Sigmoid colon (tissue), 7 donors: ENCODE results near the gene KIF26B. TPM values are rescaled to one million over a fixed set of nuclear protein-coding genes. Genes with fewer than 3 reads are reported as not detected.

Source experiments
- DNase-seq: peaks from one replicate; pipeline ENCODE4 v3.0.0-alpha.2; 2019
- H3K27ac ChIP-seq, 4 donors: fragments of 200-600 bp; sonication (generic); one replicate each; pipeline ENCODE4 v1.5.1; 2016 to 2019; ENCODE audit warnings: mild to moderate bottlenecking in 1 of 4
- H3K27me3 ChIP-seq, 3 donors: fragments of 200-600 bp; sonication (generic); one replicate each; pipeline ENCODE4 v1.5.1; 2019; ENCODE audit warnings: mild to moderate bottlenecking in 1 of 3
- H3K36me3 ChIP-seq, 4 donors: fragments of 200-600 bp; sonication (generic); one replicate each; pipeline ENCODE4 v1.5.1; 2016 to 2019
- H3K4me1 ChIP-seq, 4 donors: fragments of 200-600 bp; sonication (generic); one replicate each; pipeline ENCODE4 v1.5.1; 2017 to 2019
- H3K4me3 ChIP-seq, 4 donors: fragments of 200-600 bp; sonication (generic); one replicate each; pipeline ENCODE4 v1.5.1; 2017 to 2019; ENCODE audit warnings: mild to moderate bottlenecking in 2 of 4, moderate library complexity in 1 of 4
- H3K9me3 ChIP-seq, 4 donors: fragments of 200-600 bp in 3 of 4; sonication (generic) in 3 of 4; one replicate each; pipeline versions ENCODE4 v1.5.1 to v1.6.1; 2013 to 2019
- EP300 ChIP-seq, 4 donors: sonication (generic); formaldehyde crosslinking; IDR thresholded peaks; one replicate each; pipeline ENCODE4 v1.6.1; 2017; ENCODE audit warnings: antibody characterized with exemption in 4 of 4
- POLR2A ChIP-seq, 2 donors: fragments of 450-650 bp; IDR thresholded peaks; one replicate each; pipeline ENCODE4 v1.6.1; 2016; ENCODE audit warnings: antibody characterized with exemption in 2 of 2, mild to moderate bottlenecking in 2 of 2, moderate library complexity in 2 of 2
- POLR2AphosphoS5 ChIP-seq, 4 donors: sonication (generic); formaldehyde crosslinking; IDR thresholded peaks; one replicate each; pipeline ENCODE4 v1.6.1; 2017; ENCODE audit warnings: antibody characterized with exemption in 4 of 4
- WGBS, 2 donors: extraction: QIAGEN DNeasy Blood & Tissue Kit; methylation state at CpG; one replicate each; pipeline ENCODE4 v1.1.7; 2013; 5-methylcytosine and 5-hydroxymethylcytosine counted together
- intact Hi-C: fragments of 100-400 bp; cut with DNase I; formaldehyde crosslinking; loops from one replicate; pipeline ENCODE4 v1.15.1; 2023
- polyA plus RNA-seq, 3 donors: library from polyadenylated mRNA; stranded (reverse); fragments of 200-250 nt; gene quantifications; one replicate each; pipeline ENCODE4 v1.2.3, GENCODE V29; 2013
- total RNA-seq, 4 donors: library from RNA; depleted of rRNA; stranded (reverse); fragments of >200 nt; gene quantifications; one replicate each; pipeline ENCODE4 v1.1.0, GENCODE V29; 2016
- TF ChIP-seq, protein P1 (sequence below), 4 experiments: fragments of 450-650 bp in 3 of 4; fragments of 200-600 bp in 1 of 4; IDR thresholded peaks; one replicate each; pipeline ENCODE4 v1.5.1; 2016 to 2019; ENCODE audit warnings: antibody characterized with exemption in 4 of 4, mild to moderate bottlenecking in 3 of 4, moderate library complexity in 2 of 4
- donor health status: healthy with polysubstance abuse.
- donor health status: Bipolar disorder and iron deficiency.
- donor health status: healthy.

Gene KIF26B
- total and polyA plus RNA-seq, 7 donors, result under 0.01 to 5.5 (median 1.4) TPM; not detected in 1

DNA sequence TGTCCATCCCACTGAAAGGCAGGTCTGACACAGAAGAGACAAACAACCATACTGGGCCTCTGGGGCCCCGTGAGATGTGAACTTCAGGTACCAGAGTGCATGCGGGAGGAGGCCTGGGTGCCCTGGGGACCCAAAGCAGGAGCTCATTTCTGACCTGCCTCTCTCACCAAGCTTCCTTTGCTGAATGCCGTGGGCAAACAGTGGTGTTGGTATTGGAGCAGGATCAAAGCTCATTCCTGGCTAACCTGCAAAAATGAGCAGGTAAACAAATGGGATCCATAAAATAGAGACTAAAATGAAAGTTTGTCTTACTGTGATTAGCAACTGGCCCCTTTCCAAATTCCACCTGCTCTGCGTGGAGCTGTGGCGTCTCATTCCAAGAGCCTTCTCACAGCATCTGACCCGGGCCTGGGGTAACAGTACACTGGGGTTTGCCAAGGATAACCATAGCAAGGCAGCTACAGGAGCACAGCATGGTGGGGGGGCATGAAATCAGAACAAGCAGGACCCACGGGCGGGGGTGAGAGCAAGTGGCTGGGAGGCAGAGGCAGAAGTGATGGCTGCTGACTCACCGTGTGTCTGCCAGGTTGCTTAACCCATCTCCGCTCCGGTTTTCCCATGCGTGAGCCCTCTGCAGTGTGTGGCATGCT lies 103.6 kb downstream of the KIF26B start:
- H3K36me3 ChIP-seq, result no peaks in the 10 kb centered on the region
- H3K4me3 ChIP-seq, result no peak overlapping the region
- H3K4me1 ChIP-seq, result no peaks in the 10 kb centered on the region
- TF ChIP-seq POLR2AphosphoS5 (IDR thresholded peaks at IDR 0.05), result no peak
- TF ChIP-seq EP300 (IDR thresholded peaks at IDR 0.05), result no peak
- TF ChIP-seq, protein P1, sequence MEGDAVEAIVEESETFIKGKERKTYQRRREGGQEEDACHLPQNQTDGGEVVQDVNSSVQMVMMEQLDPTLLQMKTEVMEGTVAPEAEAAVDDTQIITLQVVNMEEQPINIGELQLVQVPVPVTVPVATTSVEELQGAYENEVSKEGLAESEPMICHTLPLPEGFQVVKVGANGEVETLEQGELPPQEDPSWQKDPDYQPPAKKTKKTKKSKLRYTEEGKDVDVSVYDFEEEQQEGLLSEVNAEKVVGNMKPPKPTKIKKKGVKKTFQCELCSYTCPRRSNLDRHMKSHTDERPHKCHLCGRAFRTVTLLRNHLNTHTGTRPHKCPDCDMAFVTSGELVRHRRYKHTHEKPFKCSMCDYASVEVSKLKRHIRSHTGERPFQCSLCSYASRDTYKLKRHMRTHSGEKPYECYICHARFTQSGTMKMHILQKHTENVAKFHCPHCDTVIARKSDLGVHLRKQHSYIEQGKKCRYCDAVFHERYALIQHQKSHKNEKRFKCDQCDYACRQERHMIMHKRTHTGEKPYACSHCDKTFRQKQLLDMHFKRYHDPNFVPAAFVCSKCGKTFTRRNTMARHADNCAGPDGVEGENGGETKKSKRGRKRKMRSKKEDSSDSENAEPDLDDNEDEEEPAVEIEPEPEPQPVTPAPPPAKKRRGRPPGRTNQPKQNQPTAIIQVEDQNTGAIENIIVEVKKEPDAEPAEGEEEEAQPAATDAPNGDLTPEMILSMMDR (IDR thresholded peaks at IDR 0.05), result no peak
- no peak for TF ChIP-seq POLR2A (IDR thresholded peaks at IDR 0.05)
- intact Hi-C loops, result no loop called here
- H3K9me3 ChIP-seq, result no peaks in the 10 kb centered on the region
- WGBS, 2 donors, result 18 to 63% methylated on average over 12 of the region's 12 CpGs
- no peak overlapping the region for H3K27ac ChIP-seq
- DNase-seq, result no peak
- H3K27me3 ChIP-seq, result peaks cover 0 to 9% (median 0%) of the 10 kb centered on the region in 3 donors

DNA sequence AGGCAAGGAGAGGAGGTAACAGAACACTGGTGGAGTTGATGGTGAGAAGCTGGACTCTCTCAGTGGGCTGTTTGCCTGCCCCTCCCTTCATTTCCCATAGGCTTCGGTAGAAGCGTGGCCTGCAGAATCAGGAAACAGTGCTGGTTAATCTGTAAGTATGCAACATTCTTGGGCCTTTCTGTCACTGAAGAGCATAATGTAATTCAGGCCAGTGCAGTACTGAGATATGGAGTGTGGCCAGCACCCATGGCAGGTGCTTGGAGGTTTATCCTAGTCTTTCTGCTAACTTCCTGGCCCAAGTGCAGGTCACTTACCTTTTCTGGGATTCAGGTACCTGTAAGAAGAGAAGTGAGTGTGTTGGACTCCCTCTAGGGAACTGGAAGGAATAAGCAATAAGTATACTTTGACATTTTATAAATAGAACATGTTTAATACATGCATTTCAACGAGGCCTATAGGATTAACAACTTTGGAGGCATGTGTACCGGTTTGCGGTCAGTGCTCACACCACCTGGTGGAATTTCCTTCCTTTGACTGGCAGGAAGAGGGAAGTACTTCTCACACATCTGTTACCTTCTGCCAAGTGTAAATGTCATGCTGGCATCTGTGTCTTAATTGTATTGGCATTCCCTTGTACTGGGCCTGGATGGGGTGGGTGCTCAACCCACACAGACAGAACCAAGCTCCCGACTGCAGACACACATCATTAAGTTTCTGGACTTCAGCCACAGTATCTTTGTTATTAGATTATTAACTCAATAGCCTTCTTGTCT lies 105.5 kb downstream of the KIF26B start:
- no peak for TF ChIP-seq EP300 (IDR thresholded peaks at IDR 0.05)
- TF ChIP-seq, protein P1 (IDR thresholded peaks at IDR 0.05), result no peak
- no peak for DNase-seq
- no peaks in the 10 kb centered on the region for H3K9me3 ChIP-seq
- peaks cover 0 to 9% (median 0%) of the 10 kb centered on the region in 3 donors for H3K27me3 ChIP-seq
- intact Hi-C loops, result no loop called here
- 9 to 21% methylated on average over 6 of the region's 6 CpGs for WGBS, 2 donors
- H3K27ac ChIP-seq, result no peak overlapping the region
- no peak overlapping the region for H3K4me3 ChIP-seq
- no peaks in the 10 kb centered on the region for H3K36me3 ChIP-seq
- H3K4me1 ChIP-seq, result no peaks in the 10 kb centered on the region

DNA sequence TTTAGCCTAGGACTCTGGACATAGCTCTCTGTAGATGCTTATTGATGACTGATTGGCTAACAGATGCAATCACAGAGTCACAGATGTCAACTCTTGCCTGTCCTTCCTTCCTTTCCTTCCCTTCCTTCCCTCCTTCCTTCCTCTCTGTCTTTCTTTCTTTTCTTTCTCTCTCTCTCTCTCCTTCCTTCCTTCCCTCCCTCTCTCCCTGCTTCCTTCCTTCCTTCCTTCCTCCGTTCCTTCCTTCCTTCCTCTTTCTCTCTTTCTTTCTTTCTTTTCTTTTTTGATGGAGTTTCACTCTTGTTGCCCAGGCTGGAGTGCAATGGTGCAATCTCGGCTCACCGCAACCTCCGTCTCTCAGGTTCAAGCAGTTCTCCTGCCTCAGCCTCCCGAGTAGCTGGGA lies 106.1 kb downstream of the KIF26B start:
- no peak for DNase-seq
- Histone ChIP-seq H3K27me3 (peaks cover 0 to 9% (median 0%) of the 10 kb centered on the region in 3 donors), H3K9me3 (no peaks in the 10 kb centered on the region), H3K4me3 (no peak overlapping the region), H3K27ac (no peak overlapping the region), H3K4me1 (no peaks in the 10 kb centered on the region), H3K36me3 (no peaks in the 10 kb centered on the region)
- TF ChIP-seq POLR2A (IDR thresholded peaks at IDR 0.05) (no peak), EP300 (IDR thresholded peaks at IDR 0.05) (no peak), POLR2AphosphoS5 (IDR thresholded peaks at IDR 0.05) (no peak)
- TF ChIP-seq, protein P1 (IDR thresholded peaks at IDR 0.05), result no peak
- WGBS, 2 donors, result 87 to 90% methylated on average over 5 of the region's 5 CpGs
- intact Hi-C loops, result no loop called here

DNA sequence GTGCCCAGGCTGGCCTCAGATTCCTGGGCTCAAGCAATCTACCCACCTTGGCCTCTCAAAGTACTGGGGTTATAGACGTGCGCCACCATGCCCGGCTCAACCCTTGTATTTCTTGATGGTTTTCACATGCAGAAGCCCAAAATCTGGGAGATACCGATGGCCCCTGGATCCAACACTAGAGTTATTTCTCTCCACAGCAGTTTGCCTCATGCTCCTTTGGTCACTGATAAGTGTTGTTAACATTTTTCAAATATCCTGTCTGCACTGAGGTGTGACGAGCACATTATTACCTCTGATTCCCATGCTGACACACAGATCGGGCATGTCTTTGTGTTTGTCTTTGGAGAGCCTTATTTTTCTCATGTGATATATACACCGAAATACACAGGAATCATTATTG lies 107.0 kb downstream of the KIF26B start:
- Histone ChIP-seq H3K4me1 (no peaks in the 10 kb centered on the region), H3K27me3 (peaks cover 0 to 9% (median 0%) of the 10 kb centered on the region in 3 donors), H3K4me3 (no peak overlapping the region), H3K36me3 (no peaks in the 10 kb centered on the region), H3K27ac (no peak overlapping the region), H3K9me3 (no peaks in the 10 kb centered on the region)
- WGBS, 2 donors, result 70 to 87% methylated on average over 7 of the region's 7 CpGs
- no peak for DNase-seq
- TF ChIP-seq EP300 (IDR thresholded peaks at IDR 0.05), result no peak
- TF ChIP-seq POLR2A (IDR thresholded peaks at IDR 0.05), result no peak
- TF ChIP-seq POLR2AphosphoS5 (IDR thresholded peaks at IDR 0.05), result no peak
- TF ChIP-seq, protein P1 (IDR thresholded peaks at IDR 0.05), result no peak
- intact Hi-C loops, result no loop called here
